Diencephalon (tissue), 1 donor: Measurements from ENCODE around the gene SESN1. TPM values are rescaled to one million over a fixed set of nuclear protein-coding genes. Genes with fewer than 3 reads are reported as not detected.

ENCODE experiments used
- small RNA-seq: library from RNA; depleted of rRNA; stranded (forward); fragments of <200 nt; gene quantifications from one replicate; pipeline ENCODE3, GENCODE V24; 2014
- total RNA-seq: library from RNA; depleted of rRNA; stranded (reverse); fragments of >200 nt; gene quantifications from one replicate; pipeline ENCODE4 v1.2.3, GENCODE V29; 2014

The SESN1 gene
- 34.8 TPM for total RNA-seq

DNA sequence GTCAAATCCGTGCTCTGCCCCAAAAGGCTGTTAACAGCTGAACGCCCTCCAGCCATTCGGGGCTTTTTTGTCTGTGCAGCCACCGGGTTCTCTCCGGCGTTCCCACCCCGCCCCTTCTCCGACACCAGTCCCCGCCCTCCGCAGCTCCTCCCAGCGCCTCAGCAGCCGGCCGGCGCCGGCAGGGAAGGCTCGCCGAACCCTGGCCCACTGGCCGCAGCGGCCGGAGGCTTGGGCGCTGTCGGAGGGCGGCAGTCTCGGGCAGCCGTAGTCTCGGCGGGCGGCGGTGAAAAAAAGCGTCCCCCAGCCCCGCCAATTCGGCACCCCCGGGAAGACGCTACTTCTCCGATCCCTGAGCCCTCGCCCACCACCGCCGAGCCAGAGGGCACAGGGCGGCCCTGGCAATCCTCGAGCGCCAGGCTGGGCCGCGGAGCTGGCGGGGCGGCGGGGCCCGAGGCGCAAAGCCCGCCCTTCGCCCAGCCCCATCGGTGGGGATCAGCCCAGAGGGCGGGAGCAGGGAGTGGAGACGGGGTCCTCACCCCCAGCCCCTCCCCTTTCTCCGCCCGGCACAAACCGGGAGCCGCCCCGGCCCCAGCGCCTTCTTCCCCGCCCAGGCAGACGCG is at the start of gene SESN1:
SESN1 (minus strand) TSS at position 431 of the 620 bp plus-strand sequence. CDS start 773 bp downstream, outside the sequence.

GRCh38 chr6:109095036-109095834 is 589 bp upstream of the SESN1 start, which contains the start of gene CEP57L1:
Gene CEP57L1 (plus strand): TSS chr6:109095507. CDS start chr6:109145222, 49,715 bp downstream.

Small RNA genes lying within 50 kb of the gene (small RNA-seq; reads per million reads assigned to genes)
- not detected for gene RNU6-653P

Other genes with a start within 250 kb of the SESN1 start
- 29.5 TPM for gene ARMC2, start 246.4 kb downstream of the SESN1 start, total RNA-seq
- 73.4 TPM for gene CEP57L1, start 661 bp upstream of the SESN1 start, total RNA-seq